ENCODE measurements around the gene ZCCHC14.

Gene ZCCHC14

DNA sequence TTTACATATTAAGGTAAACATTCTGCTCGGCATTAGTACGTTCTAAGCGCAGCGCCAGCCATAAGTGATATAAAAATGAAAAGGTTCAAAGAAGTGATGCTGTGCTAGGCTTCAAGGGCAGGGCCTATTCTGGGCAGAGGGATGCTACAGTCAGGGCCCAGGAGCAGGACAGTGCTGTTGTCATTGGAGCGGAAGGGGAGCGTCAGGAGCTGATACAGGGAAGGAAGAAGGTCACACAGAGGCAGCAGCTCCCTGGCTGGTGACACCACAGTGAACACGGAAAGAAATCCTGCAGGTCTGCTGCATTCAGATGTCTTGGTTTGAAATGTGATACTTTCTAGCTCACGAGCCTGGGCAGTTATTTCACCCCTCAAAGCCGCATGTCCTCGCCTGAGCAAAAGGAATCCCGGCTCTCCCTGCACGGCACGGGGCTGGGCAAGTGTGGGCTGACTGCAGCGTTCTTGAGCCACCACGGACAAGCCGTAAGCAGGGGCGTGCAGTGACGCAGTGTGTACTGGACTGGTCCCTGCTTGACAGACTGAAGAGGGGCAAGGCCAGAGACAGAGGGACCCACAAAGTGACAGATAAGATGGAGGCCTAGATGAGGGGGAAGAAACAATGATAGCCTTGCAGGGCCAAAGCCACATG, 41.1 kb downstream of the ZCCHC14 start:
- DNase-seq: no peak

DNA sequence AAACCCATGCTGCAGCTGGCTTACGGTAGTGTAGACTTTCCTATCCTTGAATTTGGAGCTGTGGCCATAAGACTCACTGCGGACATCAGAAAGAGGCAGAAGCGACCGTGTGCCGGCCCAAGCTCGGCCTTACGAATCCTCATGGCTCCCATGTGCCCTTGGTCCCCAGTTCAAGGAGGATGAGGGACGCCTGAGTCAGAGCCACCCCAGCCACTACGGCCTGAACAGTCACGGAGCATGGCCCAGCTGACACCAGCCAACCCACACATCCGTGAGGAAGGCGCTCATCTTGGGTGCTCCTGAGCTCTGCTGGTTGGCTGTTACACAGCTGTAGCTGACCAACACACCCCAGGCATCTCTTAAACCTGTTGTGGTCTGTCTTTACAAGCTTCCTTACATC, 44.0 kb downstream of the ZCCHC14 start:
- DNase-seq: no peak

DNA sequence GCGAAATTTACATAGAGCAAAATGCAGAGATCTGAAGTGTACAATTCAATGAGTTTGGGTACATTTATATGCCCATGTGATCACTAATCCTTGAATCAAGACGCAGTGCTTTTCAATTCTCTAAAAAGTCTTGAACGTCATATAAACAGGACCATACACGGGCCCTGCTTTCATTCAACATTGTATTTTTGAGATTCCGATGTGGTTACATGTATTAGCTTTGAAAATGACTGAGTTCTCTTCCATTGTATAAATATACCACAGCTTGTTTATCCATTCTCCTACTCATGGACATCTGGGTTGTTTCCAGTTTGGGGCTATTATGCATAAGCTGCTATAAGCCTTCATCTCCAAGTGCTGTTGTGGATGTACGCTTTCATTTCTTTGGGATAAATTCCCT, 45.5 kb downstream of the ZCCHC14 start:
- no peak for DNase-seq

DNA sequence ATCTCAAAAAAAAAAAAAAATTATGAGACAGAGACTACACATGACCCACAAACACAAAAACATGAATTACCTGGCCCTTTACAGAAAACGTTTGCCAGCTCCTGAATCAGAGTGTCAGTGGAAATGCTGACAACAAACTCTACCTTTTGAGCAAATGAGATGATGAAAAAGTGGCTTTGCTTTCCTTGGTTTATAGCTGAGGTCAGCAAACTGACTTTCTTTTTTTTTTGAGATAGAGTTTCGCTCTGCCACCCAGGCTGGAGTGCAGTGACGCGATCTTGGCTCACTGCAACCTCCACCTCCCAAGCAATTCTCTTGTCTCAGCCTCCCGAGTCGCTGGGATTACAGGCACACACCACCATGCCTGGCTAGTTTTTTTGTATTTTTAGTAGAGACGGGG, 46.3 kb downstream of the ZCCHC14 start:
- DNase-seq: no peak

DNA sequence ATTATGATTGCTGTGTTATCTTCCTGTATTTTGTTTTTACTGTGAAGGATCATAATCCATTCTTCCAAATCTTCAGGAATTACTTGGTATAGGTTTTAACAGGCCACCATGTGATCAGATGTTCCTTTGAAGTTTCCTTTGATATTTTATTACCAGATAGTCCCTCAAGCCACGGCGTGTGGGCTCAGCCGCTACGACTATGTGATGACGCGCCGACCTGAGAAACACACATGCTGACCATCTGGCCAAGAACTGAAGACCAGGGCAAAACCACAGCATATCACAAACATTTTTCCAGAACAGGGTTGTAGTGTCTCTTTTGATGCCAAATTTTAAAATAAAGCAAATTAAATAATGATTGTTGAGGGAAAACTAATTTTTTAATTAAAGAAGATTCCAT, 47.3 kb downstream of the ZCCHC14 start:
- no peak for DNase-seq

DNA sequence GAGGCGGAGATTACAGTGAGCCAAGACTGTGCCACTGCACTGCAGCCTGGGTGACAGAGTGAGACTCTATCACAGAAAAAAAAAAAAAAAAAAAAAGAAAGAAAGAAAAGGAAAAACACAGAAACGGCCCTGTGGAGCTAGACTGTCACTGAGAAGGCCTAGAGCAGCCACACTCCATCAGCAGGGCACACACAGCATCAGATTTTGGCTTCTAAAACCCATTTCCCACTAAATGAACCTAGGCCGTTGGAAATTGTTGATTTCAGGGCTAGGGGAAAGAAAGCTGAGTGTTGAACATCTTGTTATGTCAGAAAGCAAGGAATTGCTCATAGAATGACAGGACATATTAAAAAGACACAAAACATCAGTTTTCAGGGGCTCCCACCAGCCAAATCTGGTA, 48.9 kb downstream of the ZCCHC14 start:
- DNase-seq: no peak

DNA sequence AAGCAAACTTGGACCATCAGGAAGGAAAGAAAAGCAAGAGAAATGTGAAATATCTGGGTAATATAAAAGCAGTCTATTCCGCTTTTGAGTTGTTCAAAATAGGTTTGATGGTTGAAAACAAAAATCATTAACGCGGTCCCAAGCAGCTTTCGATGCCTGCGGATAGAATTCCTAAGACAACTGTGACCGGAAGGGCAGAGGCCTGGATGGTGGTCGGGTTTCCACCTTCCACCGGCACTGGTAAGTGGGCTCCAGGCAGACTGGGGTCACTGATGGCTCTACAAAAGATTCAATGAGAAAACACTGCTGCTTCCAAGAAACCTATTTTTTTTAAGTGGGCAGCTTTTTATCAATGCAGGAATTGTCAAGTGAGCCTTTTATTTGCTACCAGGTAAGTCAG, 49.8 kb downstream of the ZCCHC14 start:
- DNase-seq: no peak

DNA sequence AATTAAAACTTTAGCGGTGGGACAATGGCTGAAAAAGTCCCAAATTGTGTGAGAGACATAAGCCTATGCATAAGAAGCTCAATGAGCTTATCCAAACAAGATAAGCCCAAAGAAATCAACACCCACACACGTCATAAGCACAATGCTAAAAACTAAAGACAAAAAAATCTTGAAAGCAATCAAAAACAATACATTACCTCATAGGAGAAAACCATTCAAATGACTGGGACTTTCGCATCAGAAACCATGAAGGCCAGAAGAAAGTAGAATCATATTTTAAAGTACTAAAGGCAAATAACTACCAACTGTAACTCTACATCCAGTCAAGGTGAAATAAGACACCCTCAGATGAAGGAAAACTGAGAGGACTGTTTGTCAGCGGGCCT, 50.2 kb downstream of the ZCCHC14 start:
- no peak for DNase-seq

DNA sequence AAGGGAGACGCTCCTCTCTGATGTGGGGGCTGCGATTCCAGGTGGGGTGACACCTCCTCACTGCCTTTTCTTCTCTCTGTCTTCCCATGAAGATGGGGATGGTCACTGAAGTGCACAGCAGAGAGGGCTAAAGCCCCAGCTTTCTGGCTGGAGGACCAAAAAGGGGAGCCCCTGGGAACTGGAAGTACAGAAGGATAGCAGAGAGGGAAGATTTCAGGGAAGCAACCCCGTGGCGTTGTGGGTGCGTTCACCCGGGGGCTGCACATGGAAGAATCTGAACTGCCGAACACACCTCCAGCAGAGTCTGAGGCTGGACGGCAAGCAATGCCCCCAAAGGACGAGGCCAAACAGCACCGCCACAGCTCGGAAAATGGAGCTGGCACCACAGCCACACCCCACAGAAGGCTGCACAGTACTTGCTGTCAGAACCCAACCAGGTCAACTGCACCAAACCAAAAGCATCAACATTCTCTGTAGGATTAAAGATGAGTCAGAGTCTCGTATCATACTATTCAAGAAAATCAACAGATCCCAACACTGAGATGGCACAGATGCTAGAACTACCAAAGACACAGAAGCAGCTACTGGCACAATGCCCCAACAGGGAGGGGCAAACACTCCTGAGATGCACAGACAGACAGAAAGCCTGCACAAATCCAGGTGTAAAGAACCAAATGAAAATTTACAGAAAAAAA, 50.8 kb downstream of the ZCCHC14 start:
- no peak for DNase-seq

DNA sequence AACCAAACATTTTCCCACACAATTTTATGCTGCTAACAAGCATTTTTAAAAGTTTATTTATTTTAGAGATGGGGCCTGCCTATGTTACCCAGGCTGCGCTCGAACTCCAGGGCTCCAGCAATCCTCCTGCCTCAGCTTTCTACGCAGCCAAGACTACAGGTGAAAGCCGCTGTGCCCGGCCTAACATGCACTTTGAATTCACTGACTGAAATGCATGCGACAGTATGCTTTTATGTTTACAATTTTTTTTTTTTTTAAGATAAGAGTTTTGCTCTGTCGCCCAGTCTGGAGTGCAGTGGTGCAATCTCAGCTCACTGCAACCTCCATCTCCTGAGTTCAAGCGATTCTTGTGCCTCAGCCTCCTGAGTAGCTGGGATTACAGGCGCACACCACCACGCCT, 52.9 kb downstream of the ZCCHC14 start:
- no peak for DNase-seq

DNA sequence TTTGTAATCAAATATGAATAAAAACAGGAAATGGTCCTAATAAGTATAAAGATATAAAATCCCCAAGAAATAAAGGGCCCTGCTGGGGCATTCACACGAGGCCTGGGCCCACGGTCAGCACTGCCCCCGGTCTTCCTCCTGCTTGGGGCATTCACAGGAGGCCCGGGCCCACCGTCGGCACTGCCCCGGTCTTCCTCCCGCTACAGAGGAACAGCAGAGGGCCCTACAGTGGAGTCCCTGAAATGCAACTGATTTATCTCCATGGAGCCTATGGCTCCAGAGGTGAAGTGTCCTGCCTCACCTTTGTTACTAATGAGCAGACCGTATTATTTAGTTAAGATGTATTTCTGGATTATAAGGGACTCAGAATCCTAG, 54.2 kb downstream of the ZCCHC14 start:
- no peak for DNase-seq

DNA sequence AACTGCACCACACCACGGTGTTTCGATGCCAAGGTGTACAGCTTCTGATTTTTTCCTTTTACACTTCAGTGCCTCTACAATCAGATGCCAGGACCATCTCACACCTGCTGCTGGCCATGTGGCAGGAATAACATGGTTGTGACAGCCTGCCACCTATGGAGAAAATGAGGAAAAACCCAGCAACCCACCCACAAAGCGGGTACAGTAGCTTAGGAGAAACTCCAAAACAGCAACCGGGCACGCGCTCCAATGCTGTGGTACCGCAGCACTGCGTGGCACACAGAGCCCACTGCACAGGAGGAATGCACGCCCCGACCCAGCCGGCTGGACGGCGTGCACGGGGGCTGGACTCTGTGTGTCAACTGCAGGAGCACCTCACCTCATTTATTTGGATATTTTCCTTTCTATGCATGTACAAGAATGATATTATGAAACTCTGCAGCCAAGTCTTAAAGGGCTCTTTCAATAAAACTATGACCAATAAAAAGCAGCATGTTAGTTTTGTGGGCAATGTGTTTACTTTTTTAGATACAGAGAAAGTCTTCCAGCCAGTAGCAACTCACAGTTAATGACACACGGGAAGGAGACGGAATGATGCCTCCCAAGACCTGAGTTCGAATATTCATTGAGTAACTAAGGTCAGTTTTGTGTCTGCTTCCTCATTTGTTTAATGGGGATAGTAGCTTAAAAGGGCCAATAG, 54.8 kb downstream of the ZCCHC14 start:
- DNase-seq: no peak

DNA sequence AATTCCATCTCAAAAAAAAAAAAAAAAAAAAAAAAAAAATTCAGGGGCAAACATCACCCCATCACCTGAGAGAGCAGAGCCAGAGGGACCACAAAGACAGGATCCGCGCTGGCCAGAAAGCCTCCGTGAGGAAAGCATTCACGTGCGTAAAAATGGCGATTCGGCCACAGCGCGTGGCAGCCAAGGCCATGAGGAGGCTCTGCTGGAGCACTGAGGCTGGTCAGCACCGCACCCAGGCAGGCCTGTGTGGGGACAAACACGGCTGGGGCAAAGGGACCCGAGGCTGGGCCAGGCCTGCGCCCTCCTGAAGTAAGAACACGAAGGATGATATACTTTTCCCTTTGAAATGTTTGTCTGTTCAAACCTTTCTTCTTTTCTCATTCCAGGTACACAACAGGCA, 55.5 kb downstream of the ZCCHC14 start:
- no peak for DNase-seq

DNA sequence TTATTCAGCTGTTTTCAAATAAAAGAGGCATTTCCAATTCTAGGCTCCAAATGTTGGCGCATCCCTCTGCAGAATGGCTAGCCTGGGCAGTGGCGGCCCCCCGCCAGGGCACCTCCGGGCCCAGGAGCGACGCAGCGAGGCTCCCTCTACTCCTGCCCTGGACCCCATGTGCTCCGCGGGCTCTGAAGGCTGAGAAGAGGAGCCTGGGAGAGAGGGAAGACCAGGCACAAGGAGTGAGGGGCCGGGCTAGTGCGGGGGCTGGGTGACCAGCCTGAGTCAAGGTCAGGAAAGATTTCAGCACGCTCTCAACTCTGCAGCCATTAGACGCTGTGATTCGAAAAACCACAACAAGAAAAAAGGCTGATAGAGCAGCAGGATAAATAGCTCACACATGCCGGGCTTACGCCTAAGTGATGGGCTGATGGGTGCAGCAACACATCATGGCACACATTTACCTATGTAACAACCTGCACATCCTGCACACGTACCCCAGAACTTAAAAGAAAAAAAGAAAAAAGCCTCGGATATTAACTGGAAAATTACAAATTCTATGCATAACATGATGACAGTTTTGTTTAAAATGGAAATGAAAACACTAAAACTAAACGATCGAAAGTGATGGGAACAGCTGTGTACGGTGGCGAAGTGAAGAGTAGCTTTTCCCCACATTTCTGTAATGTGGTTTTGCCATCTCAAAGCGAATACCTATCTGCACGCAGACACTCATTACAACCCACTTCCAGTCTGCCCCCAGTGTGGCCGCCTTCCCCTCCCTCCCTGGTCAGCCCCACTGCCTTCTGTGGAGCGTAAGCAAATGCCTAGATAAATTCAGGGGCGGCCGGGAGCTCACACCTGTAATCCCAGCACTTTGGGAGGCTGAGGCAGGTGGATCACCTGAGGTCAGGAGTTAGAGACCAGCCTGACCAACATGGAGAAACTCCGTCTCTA, 56.3 kb downstream of the ZCCHC14 start:
- DNase-seq: peak; percentile 42 to 52

DNA sequence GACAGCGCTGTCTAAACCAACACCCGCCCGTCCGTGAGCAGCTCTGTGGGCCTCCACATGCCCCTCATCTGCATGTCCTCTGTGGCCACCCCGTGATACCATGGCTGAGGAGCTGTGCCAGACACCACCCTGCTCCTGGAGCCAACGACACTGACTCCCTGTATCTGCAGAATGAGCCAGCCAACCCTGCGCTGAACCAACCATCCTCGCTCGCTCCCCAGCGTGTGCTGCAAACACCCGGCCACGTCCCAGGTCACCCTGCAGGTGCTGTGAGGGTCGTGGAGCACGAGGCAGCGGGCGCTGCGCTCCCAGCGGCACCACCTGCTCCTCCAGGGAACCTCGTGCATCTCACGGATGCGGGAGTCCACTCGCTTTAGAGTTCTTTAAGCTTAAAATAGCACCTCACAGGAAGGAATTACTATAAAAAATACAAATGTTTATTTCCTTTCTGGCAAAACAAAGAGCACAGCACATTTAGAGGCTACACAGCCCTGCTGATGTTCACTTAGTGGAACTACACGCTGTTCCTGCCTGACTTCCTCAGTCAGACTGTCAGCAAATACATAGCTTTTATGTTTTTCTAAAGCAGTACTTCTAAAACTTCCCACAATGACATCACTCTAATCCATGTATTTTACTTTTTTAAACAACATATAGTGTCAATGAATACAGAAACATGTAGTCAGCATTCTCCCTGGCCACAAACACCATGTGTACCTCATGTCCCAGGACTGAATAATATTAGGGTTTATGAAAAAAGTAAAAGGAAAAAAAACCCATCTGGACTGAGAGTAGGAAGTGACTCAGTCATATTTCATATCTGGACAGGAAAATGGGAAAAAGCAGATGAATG, 57.2 kb downstream of the ZCCHC14 start:
- DNase-seq: no peak

DNA sequence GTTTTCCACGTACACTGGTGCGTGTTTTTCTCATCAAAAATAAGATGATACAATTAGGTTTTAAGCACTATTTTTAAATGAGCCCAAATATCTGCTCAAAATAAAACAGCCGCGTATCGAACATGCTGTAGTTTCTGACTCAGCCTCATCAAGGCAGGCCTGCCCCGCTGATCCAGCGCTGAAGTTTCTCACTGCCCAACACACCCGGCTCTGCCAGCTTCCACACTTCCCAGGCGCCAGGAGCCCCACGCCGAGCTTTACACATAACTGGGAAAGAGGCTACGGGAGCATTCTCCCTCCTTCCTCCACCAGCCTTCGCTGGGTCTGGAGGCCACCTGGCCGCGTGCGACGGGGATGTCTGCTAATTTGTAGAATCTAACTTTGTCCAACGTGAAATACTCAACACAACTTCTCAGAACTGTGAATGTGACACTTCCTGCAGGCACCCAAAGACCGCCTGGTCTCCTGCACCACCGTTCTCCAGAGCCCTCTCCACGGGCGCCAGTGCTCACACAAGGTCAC, 58.6 kb downstream of the ZCCHC14 start:
- no peak for DNase-seq

DNA sequence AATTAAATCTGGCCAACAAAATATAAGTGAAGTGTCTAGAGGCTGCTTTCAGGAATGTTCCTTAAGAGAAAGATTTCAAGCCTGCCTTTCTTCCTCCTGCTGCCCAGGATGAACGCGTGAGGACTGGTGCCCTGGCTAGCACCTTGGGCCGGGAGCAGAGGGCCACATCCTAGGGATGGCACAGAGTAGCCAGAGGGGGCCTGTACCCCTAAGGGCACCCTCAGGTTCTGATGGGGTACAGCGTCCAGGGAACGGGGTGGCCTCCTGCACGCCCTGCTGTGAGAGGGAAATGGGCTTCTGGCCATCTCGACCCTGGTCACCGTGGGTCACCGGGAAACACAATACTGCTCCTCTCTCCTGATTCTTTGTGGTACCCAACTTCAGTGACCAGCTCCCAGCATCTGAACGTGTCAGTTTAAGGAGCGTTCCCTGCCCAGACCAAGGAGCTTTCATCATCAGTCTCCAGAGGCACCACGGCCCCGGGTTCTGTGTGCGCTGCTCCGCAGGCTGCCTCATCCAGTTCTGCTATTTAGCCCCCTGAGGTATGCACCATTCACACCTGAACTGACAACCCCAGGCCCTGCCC, 60.4 kb downstream of the ZCCHC14 start:
- DNase-seq: no peak

DNA sequence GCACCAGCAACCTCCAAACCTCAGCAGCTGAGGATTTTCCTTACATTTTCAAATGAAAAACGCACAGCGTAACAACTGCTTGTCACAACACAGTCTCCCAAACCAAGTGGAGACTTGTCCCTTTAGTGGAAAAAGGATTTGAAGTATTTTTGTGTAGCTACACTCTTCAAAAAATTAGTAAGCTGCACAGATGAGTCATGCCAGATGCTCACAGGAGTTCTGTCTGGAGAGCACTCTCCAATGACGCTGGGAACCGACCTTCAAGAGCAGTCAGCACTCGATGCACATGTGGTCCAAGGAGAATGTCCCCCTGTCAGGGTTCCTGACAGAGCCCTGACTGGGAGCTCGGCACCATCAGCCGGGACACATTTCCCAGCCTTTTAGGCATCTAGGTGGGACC, 60.9 kb downstream of the ZCCHC14 start:
- no peak for DNase-seq

DNA sequence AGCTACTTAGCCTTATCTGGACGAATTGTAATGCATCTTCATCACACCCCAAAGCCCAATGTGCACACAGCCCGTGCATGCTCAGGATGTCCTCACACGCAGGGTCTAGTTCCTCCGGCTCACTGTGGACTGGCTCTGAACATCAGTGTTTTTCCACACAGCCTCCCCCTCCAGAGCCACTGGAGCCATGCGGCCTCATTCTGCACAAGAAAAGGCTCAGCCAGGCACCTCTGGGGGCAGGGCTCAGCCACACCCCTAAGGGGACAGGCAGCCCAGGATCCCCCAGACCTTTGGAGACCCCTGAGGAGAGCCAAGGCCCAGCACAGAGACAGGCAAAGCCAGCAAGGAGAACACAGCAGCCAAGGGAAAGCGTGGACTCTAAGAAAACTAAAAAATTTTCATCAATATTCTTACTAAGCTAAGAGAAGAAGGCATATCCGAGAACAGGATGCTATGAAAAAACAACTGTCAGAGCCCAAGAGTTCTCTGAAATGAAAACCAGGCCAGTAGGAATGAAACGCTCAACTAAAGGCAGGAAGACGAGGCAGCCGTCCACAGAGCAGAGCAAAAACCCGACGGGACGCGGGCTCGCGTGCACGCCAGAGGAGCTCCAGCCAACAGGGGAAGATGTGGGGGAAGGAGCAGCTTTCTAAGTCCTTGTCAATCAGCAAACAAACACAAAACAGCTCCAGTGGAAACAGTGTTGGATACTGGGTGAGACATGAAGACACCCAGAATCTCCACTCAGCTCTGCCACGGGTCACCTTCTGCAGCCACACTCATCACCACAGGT, 66.2 kb downstream of the ZCCHC14 start:
- no peak for DNase-seq

DNA sequence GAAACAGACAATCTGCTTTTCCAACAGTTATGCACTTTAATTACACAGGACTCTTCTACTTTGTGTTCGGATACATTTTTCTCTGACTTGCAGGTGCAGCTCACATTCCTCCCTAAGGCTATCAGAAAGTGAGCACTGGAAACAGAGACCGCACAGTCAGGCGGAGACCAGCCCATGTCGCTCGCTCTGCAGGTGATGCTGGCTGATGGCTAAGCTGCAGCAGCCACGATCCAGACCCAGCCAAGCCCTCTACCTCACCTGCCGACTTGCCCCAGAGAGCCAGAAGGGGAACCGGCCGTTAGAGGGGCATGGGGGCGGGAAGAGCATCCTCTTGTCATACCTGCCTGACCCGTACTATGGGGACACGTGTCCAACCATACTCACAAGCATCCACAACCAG, 66.9 kb downstream of the ZCCHC14 start:
- DNase-seq: no peak

DNA sequence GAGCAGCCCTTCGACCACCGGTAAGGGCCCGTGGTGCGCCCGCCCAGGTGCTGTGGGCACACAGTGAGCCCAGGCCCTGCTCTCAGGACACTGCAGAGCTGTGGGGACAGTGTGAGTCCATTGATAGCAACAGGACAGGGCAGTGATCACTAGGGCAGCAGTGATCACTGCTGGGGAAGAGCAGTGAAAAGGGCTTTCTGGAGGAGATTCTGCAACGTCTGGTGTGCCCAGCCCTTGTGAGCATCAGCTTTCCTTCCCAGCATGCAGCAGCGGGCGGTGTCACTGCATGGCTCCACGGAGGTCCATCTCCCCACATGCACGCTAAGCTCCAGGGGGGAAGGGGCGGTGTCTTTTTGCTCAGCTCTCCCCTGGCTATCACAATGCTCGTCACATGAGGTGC, 68.6 kb downstream of the ZCCHC14 start:
- DNase-seq: no peak

Data from stimulated activated CD4-positive, alpha-beta T cell treated with anti-CD3 and anti-CD28 coated beads, Interleukin-2, amount 100 ng/mL, for 24 hours (primary cell).